GM12878 (cell line): ENCODE data around the gene CNIH2. TPM values are rescaled to one million over a fixed set of nuclear protein-coding genes. Genes with fewer than 3 reads are reported as not detected.

Experiments
- ATAC-seq: fragments of 200-7000 bp; cut with Tn5 transposase; 3 replicates; pipeline ENCODE4 v1.9.1; 2020; ENCODE audit warnings: mild to moderate bottlenecking, moderate library complexity
- BruUV-seq: library from RNA; stranded (reverse); fragments of 400-500 nt; replicated peaks from 2 replicates; lab custom pipeline; 2021; lab: Mats Ljungman, UMichigan
- CTCF ChIA-PET: fragments of 300-600 bp; sonication (Branson Sonifier 250); formaldehyde crosslinking; extraction: SDS; loops from one replicate; lab custom pipeline; 2021; ENCODE audit warnings: inconsistent platforms; lab: Yijun Ruan, JAX
- POLR2A ChIA-PET: fragments of 350-600 bp; formaldehyde crosslinking; extraction: SDS; loops from one replicate; lab custom pipeline; 2021; ENCODE audit warnings: inconsistent platforms; lab: Charles Lee
- RAD21 ChIA-PET: fragments of 300-600 bp; sonication (Branson Sonifier 250); formaldehyde crosslinking; loops from one replicate; lab custom pipeline; 2023; ENCODE audit warnings: antibody characterized with exemption; ENCODE audit not compliant: unreplicated experiment; lab: Charles Lee
- SMC1A ChIA-PET: fragments of 300-600 bp; sonication (Branson Sonifier 250); formaldehyde crosslinking; loops from one replicate; lab custom pipeline; 2023; ENCODE audit not compliant: unreplicated experiment, uncharacterized antibody; lab: Charles Lee
- DNase-seq: peaks from one replicate; pipeline ENCODE4 v3.0.0-alpha.2; 2011; ENCODE audit warnings: low read depth, low spot score
- FAIRE-seq: peaks from 3 replicates; lab custom pipeline; 2011; peaks lifted over from hg19 to GRCh38; lab: Jason Lieb, UNC
- H2AFZ ChIP-seq: 2 replicates; pipeline ENCODE4 v1.6.0; 2011; ENCODE audit warnings: low read depth, low read length, control low read depth; ENCODE audit not compliant: control insufficient read depth
- H3K27ac ChIP-seq: 2 replicates; pipeline ENCODE4 v1.5.1; 2011; ENCODE audit warnings: control low read depth; ENCODE audit not compliant: control insufficient read depth, insufficient read depth
- H3K27me3 ChIP-seq, 2 experiments: replicated peaks in 1 of 2; 2 replicates each; pipeline versions ENCODE4 v1.6.0 to v1.6.1; 2011; ENCODE audit warnings: low read length in 1 of 2; ENCODE audit not compliant: control insufficient read depth in 2 of 2, insufficient read depth in 2 of 2
- H3K36me3 ChIP-seq, 2 experiments: 2 replicates each; pipeline ENCODE4 v1.5.1; 2011; ENCODE audit warnings: low read length in 1 of 2; ENCODE audit not compliant: control insufficient read depth in 2 of 2, insufficient read depth in 2 of 2
- H3K4me1 ChIP-seq: 2 replicates; pipeline ENCODE4 v1.6.1; 2011; ENCODE audit warnings: mild to moderate bottlenecking, low read length, moderate library complexity, mixed read lengths; ENCODE audit not compliant: control insufficient read depth, insufficient read depth
- H3K4me2 ChIP-seq: 2 replicates; pipeline ENCODE4 v1.6.0; 2011; ENCODE audit warnings: control low read depth; ENCODE audit not compliant: control insufficient read depth, insufficient read depth
- H3K4me3 ChIP-seq: fragments of 200-600 bp; sonication (generic); 2 replicates; pipeline ENCODE4 v1.5.1; 2016
- H3K79me2 ChIP-seq: 2 replicates; pipeline ENCODE4 v1.6.0; 2011; ENCODE audit warnings: low read length; ENCODE audit not compliant: control insufficient read depth, insufficient read depth
- H3K9ac ChIP-seq: 2 replicates; pipeline ENCODE4 v1.8.0; 2011; ENCODE audit warnings: low read length, control low read depth, mixed read lengths; ENCODE audit not compliant: control insufficient read depth, insufficient read depth
- H3K9me3 ChIP-seq: replicated peaks from 3 replicates; pipeline ENCODE4 v1.5.1; 2011; ENCODE audit warnings: mild to moderate bottlenecking, low read length; ENCODE audit not compliant: control insufficient read depth, insufficient read depth
- H4K20me1 ChIP-seq: 2 replicates; pipeline ENCODE4 v1.6.0; 2011; ENCODE audit not compliant: control insufficient read depth, insufficient read depth
- DPF2 ChIP-seq: fragments of 450-650 bp; IDR thresholded peaks from 2 replicates; pipeline ENCODE4 v1.6.1; 2017; ENCODE audit warnings: mild to moderate bottlenecking
- EZH2 ChIP-seq: IDR thresholded peaks from 2 replicates; pipeline ENCODE4 v1.6.1; 2012; ENCODE audit warnings: low read depth, mild to moderate bottlenecking, control low read depth, inconsistent platforms, low read length, borderline replicate concordance; ENCODE audit not compliant: control insufficient read depth
- KAT2A ChIP-seq: conservative IDR thresholded peaks from 2 replicates; pipeline ENCODE4 v1.6.1; 2011; ENCODE audit warnings: low read depth, low read length; ENCODE audit not compliant: control insufficient read depth
- KLF5 ChIP-seq: fragments of 450-650 bp; IDR thresholded peaks from 2 replicates; pipeline ENCODE4 v1.6.1; 2014; ENCODE audit warnings: mild to moderate bottlenecking; ENCODE audit not compliant: partially characterized antibody
- MXI1 ChIP-seq: fragments of 150-350 bp; IDR thresholded peaks from 2 replicates; pipeline ENCODE4 v1.6.1; 2011; ENCODE audit warnings: low read depth, mild to moderate bottlenecking, inconsistent platforms, low read length, improper control_type of control experiment
- MYC ChIP-seq: IDR thresholded peaks from 2 replicates; pipeline ENCODE4 v1.6.1; 2011; ENCODE audit warnings: mild to moderate bottlenecking, low read length, moderate library complexity, inconsistent platforms; ENCODE audit not compliant: insufficient read depth, insufficient replicate concordance, insufficient read length, severe bottlenecking
- POLR2A ChIP-seq: IDR thresholded peaks from 2 replicates; pipeline ENCODE4 v1.6.1; 2011; ENCODE audit warnings: low read depth, mild to moderate bottlenecking, low read length
- RBBP5 ChIP-seq: fragments of 200-600 bp; sonication (generic); conservative IDR thresholded peaks from 2 replicates; pipeline ENCODE4 v1.6.1; 2016
- STAT1 ChIP-seq: fragments of 450-650 bp; conservative IDR thresholded peaks from 2 replicates; pipeline ENCODE4 v1.6.1; 2014; ENCODE audit warnings: antibody characterized with exemption, mild to moderate bottlenecking
- TAF1 ChIP-seq: IDR thresholded peaks from 2 replicates; pipeline ENCODE4 v1.6.1; 2011; ENCODE audit warnings: mild to moderate bottlenecking, low read depth, low read length, borderline replicate concordance
- ZNF207 ChIP-seq: fragments of 450-650 bp; IDR thresholded peaks from 2 replicates; pipeline ENCODE4 v1.6.1; 2014; ENCODE audit warnings: antibody characterized with exemption, mild to moderate bottlenecking, borderline replicate concordance
- ZNF24 ChIP-seq: fragments of 450-650 bp; IDR thresholded peaks from 2 replicates; pipeline ENCODE4 v1.6.1; 2017; ENCODE audit warnings: antibody characterized with exemption, mild to moderate bottlenecking
- WGBS: methylation state at CpG from one replicate; pipeline ENCODE4 v1.1.6; 2016; ENCODE audit warnings: low lambda C conversion rate; ENCODE audit not compliant: insufficient replicate concordance, insufficient coverage; ENCODE audit errors: missing lambda C conversion rate; 5-methylcytosine and 5-hydroxymethylcytosine counted together
- in situ Hi-C: fragments of 300-500 bp; cut with MboI; formaldehyde crosslinking; loops from 9 replicates; pipeline ENCODE4 v1.14.3; 2018; ENCODE audit warnings: mixed read lengths
- intact Hi-C: fragments of 100-400 bp; cut with micrococcal nuclease; formaldehyde crosslinking; loops from one replicate; pipeline ENCODE4 v1.14.2; 2022; ENCODE audit not compliant: unreplicated experiment
- polyA plus RNA-seq, 11 experiments: library from polyadenylated mRNA; depleted of rRNA in 4 of 11; unstranded in 6 of 11; stranded (reverse) in 5 of 11; fragments of >200 nt; fragmentation: Nextera tagmentation in 4 of 11; fragmentation: Illumina TruSeq in 1 of 11; extraction: Ambion mirVana in 4 of 11; extraction: Trizol in 1 of 11; gene quantifications; 1 replicate in 1 of 11; 2 replicates in 10 of 11; pipeline versions ENCODE4 v1.2.1 to v1.2.3, GENCODE V29; 2011 to 2016; ENCODE audit warnings: inconsistent platforms in 2 of 11, missing spikeins in 2 of 11, low read depth in 1 of 11
- total RNA-seq, 4 experiments: library from RNA; depleted of rRNA in 3 of 4; stranded (reverse); fragments of >200 nt in 3 of 4; fragmentation: Illumina TruSeq in 1 of 4; extraction: Trizol in 1 of 4; gene quantifications; 2 replicates each; pipeline versions ENCODE4 v1.2.1 to v1.2.3, GENCODE V29; 2013 to 2021
- TF ChIP-seq, protein P1 (sequence below): IDR thresholded peaks from 2 replicates; pipeline ENCODE4 v1.6.1; 2011; ENCODE audit warnings: low read depth, low read length, improper control_type of control experiment, borderline replicate concordance
- TF ChIP-seq, protein P2 (sequence below): fragments of 150-350 bp; IDR thresholded peaks from 2 replicates; pipeline ENCODE4 v1.6.1; 2016; ENCODE audit warnings: low read depth, low read length
- TF ChIP-seq, protein P3 (sequence below): fragments of 450-650 bp; IDR thresholded peaks from 2 replicates; pipeline ENCODE4 v1.6.1; 2017; ENCODE audit warnings: borderline replicate concordance

CNIH2 gene
- total and polyA plus RNA-seq, 10 of the 15 experiments (the other 5 are each of a cell fraction or from before 2014, with no cell fraction given) = 0.07 to 1.3 (median 0.68) TPM; not detected in 2

DNA sequence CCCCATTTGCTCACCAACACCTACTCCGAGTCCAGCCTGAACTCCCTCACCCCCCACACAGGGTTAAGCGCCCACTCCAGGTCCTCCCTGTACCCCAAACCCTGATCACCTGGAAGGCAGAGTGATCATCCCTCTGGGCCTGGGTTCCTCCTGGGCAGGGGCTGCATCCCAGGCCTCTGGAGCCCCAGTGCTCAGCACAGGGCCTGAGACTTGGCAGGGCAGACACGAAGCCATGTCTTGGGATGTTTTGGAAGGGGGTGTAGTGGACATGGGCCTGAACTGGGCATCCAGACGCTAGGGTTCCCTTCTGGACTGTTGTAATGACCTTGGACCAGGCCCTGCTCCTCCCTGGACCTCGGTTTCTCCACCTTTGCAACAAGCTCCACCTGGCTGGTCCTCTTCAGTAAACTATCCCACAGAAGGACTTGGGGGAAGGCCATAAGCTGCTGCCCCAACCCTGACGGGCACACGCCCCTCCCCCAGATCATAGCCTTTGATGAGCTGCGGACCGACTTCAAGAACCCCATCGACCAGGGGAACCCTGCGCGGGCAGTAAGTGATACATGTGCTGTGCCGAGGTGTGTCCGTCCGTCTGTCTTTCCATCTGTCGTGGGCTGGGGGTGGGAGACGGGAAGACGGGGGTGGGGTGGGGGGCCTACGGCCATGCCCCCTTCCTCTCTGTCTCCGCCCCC is 3.9 kb downstream of the CNIH2 start:
- RAD21 ChIA-PET = interaction anchor here (1.3 to 2.2 kb wide), 3 partner anchors 9 to 60 kb away, joined by 4 to 11 read pairs (median 9); partner anchors contain the start of gene RAB1B
- no peaks in the 10 kb centered on the region; a peak in 1 of 4 replicates for H3K36me3 ChIP-seq
- no peak overlapping the region for H3K4me3 ChIP-seq
- 52% methylated on average over 12 of the region's 20 CpGs for WGBS
- ATAC-seq = no peak
- TF ChIP-seq EZH2 (no peak), ZNF207 (no peak), POLR2A (no peak), KLF5 (no peak), TAF1 (no peak), STAT1 (no peak), MXI1 (no peak), MYC (no peak), ZNF24 (no peak), RBBP5 (no peak), KAT2A (no peak), DPF2 (no peak)
- TF ChIP-seq, protein P1, sequence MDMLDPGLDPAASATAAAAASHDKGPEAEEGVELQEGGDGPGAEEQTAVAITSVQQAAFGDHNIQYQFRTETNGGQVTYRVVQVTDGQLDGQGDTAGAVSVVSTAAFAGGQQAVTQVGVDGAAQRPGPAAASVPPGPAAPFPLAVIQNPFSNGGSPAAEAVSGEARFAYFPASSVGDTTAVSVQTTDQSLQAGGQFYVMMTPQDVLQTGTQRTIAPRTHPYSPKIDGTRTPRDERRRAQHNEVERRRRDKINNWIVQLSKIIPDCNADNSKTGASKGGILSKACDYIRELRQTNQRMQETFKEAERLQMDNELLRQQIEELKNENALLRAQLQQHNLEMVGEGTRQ = no peak
- TF ChIP-seq, protein P2, sequence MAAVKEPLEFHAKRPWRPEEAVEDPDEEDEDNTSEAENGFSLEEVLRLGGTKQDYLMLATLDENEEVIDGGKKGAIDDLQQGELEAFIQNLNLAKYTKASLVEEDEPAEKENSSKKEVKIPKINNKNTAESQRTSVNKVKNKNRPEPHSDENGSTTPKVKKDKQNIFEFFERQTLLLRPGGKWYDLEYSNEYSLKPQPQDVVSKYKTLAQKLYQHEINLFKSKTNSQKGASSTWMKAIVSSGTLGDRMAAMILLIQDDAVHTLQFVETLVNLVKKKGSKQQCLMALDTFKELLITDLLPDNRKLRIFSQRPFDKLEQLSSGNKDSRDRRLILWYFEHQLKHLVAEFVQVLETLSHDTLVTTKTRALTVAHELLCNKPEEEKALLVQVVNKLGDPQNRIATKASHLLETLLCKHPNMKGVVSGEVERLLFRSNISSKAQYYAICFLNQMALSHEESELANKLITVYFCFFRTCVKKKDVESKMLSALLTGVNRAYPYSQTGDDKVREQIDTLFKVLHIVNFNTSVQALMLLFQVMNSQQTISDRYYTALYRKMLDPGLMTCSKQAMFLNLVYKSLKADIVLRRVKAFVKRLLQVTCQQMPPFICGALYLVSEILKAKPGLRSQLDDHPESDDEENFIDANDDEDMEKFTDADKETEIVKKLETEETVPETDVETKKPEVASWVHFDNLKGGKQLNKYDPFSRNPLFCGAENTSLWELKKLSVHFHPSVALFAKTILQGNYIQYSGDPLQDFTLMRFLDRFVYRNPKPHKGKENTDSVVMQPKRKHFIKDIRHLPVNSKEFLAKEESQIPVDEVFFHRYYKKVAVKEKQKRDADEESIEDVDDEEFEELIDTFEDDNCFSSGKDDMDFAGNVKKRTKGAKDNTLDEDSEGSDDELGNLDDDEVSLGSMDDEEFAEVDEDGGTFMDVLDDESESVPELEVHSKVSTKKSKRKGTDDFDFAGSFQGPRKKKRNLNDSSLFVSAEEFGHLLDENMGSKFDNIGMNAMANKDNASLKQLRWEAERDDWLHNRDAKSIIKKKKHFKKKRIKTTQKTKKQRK = no peak
- TF ChIP-seq, protein P3, sequence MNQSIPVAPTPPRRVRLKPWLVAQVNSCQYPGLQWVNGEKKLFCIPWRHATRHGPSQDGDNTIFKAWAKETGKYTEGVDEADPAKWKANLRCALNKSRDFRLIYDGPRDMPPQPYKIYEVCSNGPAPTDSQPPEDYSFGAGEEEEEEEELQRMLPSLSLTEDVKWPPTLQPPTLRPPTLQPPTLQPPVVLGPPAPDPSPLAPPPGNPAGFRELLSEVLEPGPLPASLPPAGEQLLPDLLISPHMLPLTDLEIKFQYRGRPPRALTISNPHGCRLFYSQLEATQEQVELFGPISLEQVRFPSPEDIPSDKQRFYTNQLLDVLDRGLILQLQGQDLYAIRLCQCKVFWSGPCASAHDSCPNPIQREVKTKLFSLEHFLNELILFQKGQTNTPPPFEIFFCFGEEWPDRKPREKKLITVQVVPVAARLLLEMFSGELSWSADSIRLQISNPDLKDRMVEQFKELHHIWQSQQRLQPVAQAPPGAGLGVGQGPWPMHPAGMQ = no peak
- peaks cover 12% of the 10 kb centered on the region for H3K4me1 ChIP-seq
- H4K20me1 ChIP-seq = no peaks in the 10 kb centered on the region; the same call in none of the 2 replicates
- no peak overlapping the region for H3K4me2 ChIP-seq
- H3K27ac ChIP-seq = no peak overlapping the region
- in situ Hi-C loops = no loop called here
- H3K9ac ChIP-seq = no peak overlapping the region
- CTCF ChIA-PET = interaction anchor here (0.7 to 3.3 kb wide), 6 partner anchors 10 to 397 kb away, joined by 3 to 29 read pairs (median 4); no protein-coding TSS in a partner anchor
- BruUV-seq = no TSS peak
- DNase-seq = no peak
- H3K27me3 ChIP-seq = no peaks in the 10 kb centered on the region
- intact Hi-C loops = loop anchor here (1.0 to 2.0 kb wide), 2 partner anchors 13 to 60 kb away; partner anchors contain the start of gene RAB1B
- H2AFZ ChIP-seq = no peak overlapping the region
- H3K9me3 ChIP-seq = no peaks in the 10 kb centered on the region
- SMC1A ChIA-PET = interaction anchor here (1.4 to 3.4 kb wide), 2 partner anchors 14 to 57 kb away, joined by 3 to 10 read pairs; partner anchors contain the start of gene RAB1B
- H3K79me2 ChIP-seq = no peaks in the 10 kb centered on the region
- POLR2A ChIA-PET = interaction anchor here (1.1 to 1.3 kb wide), 2 partner anchors 9 to 14 kb away, joined by 5 to 7 read pairs; partner anchors contain the start of gene RAB1B
- no peak for FAIRE-seq
